Right kidney (tissue), 1 donor: ENCODE results near the gene DNAJC10.
"Not testable (repeated sequence)": the region's sequence is repeated elsewhere in the genome, so short reads cannot be mapped to it uniquely, and the experiment has no call there.

ENCODE experiments used
- DNase-seq: peaks from one replicate; pipeline ENCODE4 v3.0.0-alpha.2; 2016

DNAJC10 gene

DNA sequence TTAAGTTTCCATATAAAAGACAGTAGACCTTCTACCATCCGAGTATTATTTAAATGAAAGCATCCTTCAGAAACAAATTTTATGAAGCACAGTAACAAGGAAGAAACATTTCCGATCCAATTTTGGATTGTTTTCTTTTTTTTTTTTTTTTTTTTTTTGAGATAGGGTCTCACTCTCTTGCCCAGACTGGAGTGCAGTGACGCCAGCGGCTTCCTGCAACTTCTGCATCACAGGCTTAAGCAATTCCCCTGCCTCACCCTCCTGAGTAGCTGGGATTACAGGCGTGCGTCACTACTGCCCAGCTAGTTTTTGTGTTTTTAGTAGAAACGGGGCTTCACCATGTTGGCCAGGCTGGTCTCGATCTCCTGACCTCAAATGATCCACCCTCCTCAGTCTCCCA, 3.1 kb downstream of the DNAJC10 start:
- not testable (repeated sequence) for DNase-seq

DNA sequence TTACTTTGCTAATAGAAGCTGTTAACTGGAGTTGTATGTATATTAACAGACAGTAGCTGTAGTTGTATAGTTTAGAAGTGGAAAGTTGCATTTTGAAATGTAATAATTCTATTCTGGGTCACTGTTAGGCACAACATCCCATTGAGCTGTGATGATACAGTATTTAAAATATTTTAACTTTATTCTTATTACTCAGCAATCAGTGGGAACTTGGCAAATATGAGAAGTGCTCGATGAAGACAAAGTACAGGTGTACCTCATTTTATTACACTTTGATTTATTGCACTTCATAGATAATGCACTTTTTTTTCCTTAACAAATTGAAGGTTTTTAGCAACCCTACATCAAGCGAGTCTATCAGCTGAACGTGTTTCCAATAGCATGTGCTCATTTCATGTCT, 8.6 kb downstream of the DNAJC10 start:
- DNase-seq = no peak

DNA sequence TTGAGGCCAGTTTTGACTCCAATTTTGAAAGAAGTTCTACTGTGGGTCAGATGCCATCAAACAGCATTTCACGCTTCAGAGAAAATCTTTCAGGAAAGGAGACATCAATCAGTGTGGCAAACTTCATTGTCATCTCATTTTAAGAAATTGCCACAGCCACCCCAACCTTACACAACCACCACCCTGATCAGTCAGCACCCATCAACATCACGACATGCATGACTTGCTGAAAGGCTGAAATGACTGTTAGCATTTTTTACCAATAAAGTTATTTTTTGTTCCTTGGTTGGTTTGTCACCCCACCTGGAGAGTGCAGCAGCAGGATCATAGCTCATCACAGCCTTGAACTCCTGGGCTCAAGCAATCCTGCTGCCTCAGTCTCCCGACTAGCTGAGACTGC, 10.4 kb downstream of the DNAJC10 start:
- no peak for DNase-seq

DNA sequence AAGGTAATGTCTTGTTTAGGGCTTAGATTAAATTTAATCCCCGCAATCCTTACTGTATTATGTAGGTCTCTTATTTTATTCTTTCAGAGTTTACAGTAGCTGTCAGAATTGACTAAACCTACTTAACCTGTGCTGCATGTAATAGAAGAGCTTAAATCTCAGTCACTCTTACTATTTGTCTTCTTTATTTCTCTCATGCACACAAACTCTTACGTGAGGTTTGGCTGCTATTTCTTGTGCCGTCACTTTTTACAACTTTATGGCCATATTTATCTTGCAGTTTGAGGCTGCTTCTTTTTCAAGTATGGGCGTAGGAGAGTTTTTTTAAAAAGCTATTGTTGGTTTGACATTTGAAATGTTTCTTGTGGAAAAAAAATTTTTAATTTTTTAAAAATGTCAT, 12.0 kb downstream of the DNAJC10 start:
- no peak for DNase-seq

DNA sequence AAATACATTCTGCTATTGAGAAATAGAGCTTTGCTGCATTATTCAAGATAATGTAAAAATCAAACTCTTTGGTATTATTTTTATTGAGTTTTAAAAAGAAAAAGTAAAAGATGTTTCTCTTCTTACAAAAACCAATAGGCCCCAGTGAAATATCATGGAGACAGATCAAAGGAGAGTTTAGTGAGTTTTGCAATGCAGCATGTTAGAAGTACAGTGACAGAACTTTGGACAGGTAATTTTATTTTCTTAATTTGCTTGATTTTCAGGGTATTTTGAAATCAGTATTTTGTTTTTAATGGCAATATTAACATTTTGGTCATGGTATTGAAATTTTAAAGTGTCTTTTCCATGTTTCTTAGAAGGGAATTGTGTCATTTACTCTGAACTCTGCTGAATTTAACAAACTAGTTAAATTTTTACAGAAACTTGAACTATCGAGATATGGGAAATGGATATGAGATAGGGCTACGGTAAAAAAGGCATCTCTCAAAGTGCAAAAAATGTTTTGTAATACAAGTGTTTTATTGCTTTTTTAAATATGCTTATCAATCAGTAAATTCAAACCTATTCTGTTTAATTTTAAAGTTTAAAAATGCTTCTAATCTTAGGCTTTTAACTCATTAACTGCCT, 13.8 kb downstream of the DNAJC10 start:
- DNase-seq = no peak

DNA sequence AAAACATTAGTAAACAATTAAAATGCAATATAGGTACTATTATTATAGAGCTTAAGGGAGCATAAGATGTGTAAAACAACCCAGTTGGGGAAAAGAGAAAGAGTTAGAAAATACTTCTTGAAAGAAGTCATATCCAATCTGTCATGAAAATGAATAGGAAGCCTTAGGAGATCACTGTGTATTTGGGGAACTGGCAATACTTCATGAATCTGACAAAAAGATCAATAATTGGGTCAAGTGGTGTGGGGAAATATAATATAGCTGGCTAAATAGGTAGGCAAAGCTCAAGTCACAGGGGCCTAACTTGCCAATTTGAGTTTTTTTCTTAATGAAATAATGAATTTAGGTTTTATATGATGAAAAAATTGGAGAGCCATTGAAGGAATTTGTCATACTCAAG, 14.4 kb downstream of the DNAJC10 start:
- no peak for DNase-seq

DNA sequence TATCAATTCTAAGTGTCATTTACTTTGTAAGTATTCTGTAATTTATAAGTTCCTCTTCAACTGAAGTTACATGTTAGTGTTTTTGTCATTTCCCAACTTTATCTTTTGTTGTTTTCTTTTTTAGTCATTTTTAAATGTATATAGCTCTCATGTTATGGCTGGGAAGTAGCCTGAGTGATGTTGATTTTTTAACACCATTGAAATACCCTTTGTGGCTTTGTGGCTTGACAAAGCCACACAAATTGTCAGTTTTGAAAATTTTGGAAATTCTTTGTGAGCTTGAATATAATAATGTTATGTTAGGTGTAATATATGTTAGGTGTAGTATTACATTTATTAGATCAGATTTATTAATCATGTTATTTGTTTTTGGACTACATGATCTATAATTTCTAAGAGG, 16.7 kb downstream of the DNAJC10 start:
- no peak for DNase-seq

DNA sequence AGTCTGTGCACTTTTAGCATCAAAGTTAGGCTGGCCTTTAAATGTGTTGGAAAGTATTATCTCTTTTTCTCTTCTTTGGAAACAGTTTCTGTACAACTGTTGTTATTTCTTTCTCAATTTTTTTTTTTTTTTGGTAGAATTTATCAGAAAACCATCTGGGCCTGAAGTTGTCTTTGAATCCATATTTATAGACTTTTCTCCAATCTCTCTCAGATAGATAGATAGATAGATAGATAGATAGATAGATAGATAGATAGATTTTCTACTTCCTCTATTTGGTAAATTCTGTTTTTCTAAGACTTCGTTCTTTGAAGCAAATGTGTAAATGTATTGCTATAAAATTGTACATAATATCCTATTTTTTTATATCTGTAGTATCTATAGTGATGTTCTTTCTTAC, 17.5 kb downstream of the DNAJC10 start:
- no peak for DNase-seq

DNA sequence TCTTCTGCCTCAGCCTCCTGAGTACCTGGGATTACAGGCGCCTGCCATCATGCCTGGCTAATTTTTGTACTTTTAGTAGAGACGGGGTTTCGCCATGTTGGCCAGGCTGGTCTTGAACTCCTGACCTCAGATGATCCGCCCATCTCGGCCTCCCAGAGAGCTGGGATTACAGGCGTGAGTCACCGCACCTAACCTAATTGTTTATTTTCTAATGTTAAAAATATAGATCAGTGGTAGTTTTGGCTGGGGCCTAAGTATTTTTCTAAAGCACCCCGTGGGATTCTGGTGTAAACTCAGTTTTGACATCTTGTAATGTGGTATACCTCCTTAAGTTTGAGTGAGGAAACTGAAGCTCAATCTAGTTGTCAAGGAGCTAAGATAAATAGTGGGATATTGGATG, 20.8 kb downstream of the DNAJC10 start:
- not testable (repeated sequence) for DNase-seq

DNA sequence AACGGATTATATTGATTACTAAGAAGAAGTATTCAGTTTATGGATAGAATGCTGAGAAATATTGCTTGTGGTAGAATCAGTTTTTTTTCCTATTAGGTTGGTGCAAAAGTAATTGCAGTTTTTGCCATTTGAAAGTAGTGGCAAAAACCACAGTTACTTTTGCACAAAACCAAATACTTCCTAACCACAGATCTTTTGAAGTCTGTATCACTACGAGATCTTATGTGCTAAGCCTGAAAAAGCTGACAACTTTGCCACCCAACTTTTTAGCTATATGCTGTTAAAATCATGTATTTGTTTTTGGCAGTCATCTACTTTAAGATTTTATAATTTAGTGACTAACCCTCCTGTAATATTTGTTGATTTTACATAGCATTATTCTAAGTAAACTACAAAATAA, 24.6 kb downstream of the DNAJC10 start:
- DNase-seq = no peak

DNA sequence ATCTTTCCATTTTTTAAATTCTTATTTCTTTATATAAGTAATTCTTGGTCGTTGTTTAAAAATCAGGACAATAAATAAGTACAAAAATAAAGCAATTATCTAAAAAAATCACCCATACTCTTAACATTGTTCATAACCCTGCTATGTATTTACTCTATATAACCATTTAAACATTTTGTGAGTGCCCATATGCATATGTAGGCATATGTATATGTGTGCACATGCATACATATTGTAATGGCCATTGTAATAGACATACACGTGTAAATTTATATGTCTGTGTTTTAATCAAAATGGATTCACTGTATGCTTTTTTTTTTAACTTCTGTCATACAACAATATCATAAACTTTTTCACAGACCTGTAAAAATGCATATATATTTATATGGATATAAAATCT, 25.6 kb downstream of the DNAJC10 start:
- DNase-seq = no peak

DNA sequence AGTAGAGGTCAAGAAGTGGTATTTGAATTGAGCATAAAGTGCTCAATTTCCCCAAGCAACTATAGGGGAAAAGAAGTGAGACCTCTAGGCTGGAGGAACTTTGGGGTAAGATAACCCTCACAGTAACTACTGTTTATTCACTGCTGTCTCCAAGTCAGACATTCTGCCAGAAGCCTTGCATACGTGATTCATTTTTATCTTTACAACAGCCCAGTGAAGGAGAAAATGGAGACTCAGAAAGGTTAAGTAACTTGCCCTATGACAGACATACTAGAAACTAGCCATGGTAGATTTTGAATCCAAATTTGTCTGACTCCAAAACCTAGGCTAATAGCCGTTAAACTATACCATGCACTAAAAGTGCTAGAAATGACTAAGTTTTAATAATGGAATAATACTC, 28.4 kb downstream of the DNAJC10 start:
- no peak for DNase-seq

DNA sequence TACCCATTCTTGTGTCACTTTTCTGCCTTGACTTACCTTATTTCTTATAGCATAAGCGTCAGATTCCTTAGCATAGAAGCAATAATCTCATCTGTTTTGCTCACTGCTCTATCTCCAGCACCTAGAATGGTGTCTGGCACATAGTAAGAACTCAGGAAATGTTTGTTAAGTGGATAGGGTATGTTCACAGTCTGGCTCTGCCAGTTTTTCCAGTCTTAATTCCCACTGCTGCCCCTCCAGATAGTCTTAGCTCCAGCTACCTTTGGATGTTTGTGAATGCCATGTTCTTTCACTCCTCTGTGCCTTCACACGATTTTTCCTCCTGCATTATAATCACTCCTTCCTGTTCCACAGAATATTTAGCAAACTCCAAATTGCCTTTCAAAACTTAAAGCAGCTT, 29.0 kb downstream of the DNAJC10 start:
- no peak for DNase-seq

DNA sequence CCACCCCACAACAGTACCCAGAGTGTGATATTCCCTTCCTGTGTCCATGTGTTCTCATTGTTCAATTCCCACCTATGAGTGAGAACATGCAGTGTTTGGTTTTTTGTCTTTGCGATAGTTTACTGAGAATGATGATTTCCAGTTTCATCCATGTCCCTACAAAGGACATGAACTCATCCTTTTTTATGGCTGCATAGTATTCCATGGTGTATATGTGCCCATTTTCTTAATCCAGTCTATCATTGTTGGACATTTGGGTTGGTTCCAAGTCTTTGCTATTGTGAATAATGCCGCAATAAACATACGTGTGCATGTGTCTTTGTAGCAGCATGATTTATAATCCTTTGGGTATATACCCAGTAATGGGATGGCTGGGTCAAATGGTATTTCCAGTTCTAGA, 29.8 kb downstream of the DNAJC10 start:
- DNase-seq = not testable (repeated sequence)

DNA sequence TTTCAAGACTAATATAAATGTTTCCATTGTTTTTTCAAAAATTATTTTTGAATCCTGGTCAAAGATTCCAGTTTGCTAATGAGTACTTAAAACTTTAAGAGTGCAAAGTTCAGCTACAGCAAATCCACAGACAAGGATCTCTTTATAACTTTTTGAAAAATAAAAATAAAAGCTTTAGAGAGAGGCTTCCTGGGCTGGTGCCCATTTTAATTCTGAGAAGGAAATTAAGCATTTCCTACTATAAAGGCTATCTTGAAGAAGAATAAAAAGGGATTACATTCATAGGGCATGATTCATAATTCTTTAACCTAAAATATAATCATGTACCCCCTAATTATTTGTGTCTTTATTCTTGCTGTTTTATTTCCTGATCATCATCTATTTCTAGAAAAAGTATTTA, 38.2 kb downstream of the DNAJC10 start:
- DNase-seq = no peak

DNA sequence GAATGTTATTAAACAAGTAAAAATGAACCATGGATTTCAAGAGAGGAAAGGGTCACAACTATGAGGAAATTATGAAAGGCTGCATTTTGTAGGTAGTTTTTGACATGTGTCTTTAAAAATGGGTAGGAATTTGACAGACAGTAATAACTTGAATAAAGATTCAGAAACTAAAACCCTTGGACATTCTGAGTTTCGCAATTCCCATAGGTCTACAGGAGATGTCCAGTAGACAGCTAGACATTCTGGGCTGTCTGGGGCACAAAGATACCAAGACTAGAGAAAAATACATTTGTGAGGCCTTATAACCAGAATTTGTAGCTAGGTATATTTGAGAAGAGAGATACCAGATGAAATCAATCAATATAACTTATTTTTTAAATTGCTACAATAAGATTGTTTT, 42.3 kb downstream of the DNAJC10 start:
- DNase-seq = no peak

DNA sequence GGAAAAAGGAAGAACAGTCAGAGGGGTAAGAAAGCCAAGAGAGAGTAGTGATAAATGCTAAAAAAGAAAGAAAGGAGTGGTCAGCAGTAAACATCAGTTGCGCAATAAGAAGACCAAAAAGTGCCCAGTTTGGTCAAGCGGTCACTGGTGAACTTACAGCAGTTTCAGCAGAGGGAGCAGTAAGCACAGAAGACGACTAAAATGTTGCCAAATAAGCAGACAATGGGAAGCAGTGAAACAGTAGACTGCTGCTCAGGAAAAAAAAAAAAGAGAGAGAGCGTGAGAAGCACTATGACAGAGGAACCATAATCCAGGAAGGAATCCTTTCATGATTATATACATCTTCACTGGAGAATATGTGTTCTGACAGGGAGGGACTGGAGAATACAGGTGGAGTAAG, 45.8 kb downstream of the DNAJC10 start:
- DNase-seq = no peak

DNA sequence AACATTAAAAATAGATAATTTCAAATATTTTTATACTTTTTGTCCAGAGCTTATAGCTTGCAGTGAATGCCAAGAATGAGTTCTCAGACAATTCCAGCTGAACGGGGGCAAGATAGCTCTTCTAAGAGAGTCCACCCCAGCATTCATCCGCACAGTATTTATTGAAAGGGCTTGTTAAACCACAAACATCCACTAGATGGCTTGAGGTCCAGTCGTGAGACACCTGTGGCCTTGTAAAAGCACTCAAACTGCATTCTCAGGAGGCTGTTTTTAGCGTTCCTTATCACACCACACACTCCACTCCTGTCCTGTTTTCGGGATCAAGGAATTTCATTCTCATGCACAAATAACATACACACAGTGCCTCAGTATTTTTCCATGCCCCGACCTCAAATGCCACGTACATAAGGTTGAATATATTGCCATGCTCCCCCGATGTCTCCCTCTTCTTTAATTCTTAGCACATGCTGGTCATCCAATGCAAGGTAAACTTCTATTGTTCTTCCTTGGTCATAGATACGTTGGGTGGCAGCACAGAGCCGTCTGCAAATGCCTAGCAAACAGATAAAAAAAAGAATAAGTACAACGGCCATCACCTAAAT, 47.4 kb downstream of the DNAJC10 start:
- DNase-seq = no peak

DNA sequence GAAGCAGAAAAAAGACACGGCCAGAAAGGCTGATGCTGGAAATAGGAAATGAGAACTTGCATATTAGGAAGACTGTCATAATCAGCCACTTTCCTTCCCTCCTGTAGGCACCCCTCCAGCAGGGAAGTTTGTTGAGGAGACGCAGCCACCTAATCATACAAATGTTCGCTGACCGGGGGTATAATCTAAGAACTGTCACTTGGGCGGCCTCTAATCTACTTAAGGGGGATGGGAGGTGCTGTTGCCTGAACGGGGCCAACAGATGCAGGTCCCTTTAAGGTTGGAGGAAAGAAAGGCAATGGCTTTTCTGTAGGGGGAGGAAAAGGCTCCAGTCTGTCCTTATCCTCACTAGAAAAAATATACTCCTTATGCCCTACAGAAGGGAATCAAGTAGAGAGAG, 50.6 kb downstream of the DNAJC10 start:
- no peak for DNase-seq

DNA sequence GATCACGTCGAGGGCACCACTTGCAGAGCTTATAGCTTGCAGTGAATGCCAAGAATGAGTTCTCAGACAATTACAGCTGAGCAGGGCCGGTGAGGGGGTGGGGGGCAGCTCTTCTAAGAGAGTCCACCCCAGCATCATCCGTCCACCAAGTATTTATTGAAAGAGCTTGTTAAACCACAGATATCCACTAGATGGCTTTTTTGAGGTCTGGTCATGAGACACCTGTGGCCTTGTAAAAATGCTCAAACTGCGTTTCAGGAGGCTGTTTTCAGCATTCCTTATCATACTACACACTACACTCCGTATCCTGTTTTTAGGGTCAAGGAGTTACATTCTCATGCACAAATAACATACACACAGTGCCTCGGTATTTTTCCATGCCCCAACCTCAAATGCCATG, 51.5 kb downstream of the DNAJC10 start:
- DNase-seq = no peak

DNA sequence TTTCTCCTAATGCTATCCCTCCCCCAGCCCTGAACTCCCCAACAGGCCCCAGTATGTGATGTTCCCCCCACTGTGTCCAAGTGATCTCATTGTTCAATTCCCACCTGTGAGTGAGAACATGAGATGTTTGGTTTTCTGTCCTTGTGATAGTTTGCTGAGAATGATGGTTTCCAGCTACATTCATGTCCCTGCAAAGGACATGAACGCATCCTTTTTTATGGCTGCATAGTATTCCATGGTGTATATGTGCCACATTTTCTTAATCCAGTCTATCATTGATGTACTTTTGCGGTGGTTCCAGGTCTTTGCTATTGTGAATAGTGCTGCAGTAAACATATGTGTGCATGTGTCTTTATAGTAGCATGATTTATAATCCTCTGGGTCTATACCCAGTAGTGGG, 52.9 kb downstream of the DNAJC10 start:
- DNase-seq = not testable (repeated sequence)

DNA sequence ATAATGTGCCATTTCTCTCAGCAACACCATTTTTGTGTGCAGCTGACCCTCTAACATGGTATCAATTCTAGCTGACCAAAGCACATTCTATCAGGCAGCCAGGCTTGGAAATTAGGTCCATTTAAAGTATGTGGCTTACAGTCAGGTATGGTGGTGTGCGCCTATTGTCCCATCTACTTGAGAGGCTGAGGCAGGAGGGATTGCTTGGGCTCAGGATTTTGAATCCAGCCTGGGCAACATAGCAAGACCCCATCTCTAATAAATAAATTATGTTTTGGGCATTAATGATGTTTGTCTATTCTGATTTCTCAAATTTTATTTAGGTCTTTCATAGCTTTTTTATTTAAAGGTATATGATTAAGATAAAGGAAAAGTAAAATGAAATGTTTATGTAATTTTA, 63.3 kb downstream of the DNAJC10 start:
- DNase-seq = no peak

DNA sequence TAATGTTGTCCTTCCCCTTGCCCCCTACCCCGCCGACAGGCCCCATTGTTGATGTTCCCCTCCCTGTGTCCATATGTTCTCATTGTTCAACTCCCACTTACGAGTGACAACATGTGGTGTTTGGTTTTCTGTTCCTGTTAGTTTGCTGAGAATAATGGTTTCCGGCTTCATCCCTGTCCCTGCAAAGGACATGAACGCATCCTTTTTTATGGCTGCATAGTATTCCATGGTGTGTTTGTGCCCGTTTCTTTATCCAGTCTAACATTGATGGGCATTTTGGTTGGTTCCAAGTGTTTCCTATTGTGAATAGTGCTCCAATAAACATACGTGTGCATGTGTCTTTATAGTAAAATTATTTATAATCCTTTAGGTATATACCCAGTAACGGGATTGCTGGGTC, 65.0 kb downstream of the DNAJC10 start:
- DNase-seq = not testable (repeated sequence)

DNA sequence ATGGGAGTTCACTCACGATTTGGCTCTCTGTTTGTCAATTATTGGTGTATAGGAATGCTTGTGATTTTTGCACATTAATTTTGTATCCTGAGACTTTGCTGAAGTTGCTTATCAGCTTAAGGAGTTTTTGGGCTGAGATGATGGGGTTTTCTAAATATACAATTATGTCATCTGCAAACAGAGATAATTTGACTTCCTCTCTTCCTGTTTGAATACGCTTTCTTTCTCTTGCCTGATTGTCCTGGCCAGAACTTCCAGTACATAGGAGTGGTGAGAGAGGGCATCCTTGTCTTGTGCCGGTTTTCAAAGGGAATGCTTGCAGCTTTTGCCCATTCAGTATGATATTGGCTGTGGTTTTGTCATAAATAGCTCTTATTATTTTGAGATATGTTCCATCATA, 66.6 kb downstream of the DNAJC10 start:
- not testable (repeated sequence) for DNase-seq
